Caco-2 (cell line): Measurements from ENCODE around the gene ANKRD13D. TPM values are rescaled to one million over a fixed set of nuclear protein-coding genes. Genes with fewer than 3 reads are reported as not detected.

Experiments used
- BruUV-seq: library from RNA; stranded (reverse); fragments of 400-500 nt; replicated peaks from 2 replicates; lab custom pipeline; 2021; lab: Mats Ljungman, UMichigan
- CTCF ChIA-PET: fragments of 300-600 bp; sonication (Branson Sonifier 250); formaldehyde crosslinking; loops from one replicate; lab custom pipeline; 2022; ENCODE audit warnings: antibody characterized with exemption; lab: Charles Lee
- POLR2A ChIA-PET: fragments of 300-600 bp; sonication (Branson Sonifier 250); formaldehyde crosslinking; loops from one replicate; lab custom pipeline; 2022; ENCODE audit warnings: antibody characterized with exemption; lab: Charles Lee
- DNase-seq, 2 experiments: peaks; one replicate each; pipeline versions ENCODE4 v3.0.0 to v3.0.0-alpha.2; 2020 to 2022
- H3K27me3 ChIP-seq: replicated peaks from 2 replicates; pipeline ENCODE4 v1.6.0; 2011; ENCODE audit warnings: low read length; ENCODE audit not compliant: control insufficient read depth, insufficient read depth
- H3K36me3 ChIP-seq: 2 replicates; pipeline ENCODE4 v1.5.1; 2011; ENCODE audit warnings: low read length; ENCODE audit not compliant: control insufficient read depth, insufficient read depth
- H3K4me1 ChIP-seq: fragments of 250-450 bp; sonication (Bioruptor Pico); 2 replicates; pipeline ENCODE4 v1.5.1; 2020; ENCODE audit warnings: mild to moderate bottlenecking
- H3K4me3 ChIP-seq: 2 replicates; pipeline ENCODE4 v1.5.1; 2011; ENCODE audit warnings: low read depth, mild to moderate bottlenecking, control low read depth, low read length
- H3K9me3 ChIP-seq: fragments of 250-450 bp; sonication (Bioruptor Pico); 2 replicates; pipeline ENCODE4 v1.5.1; 2020; ENCODE audit warnings: mild to moderate bottlenecking, moderate library complexity
- H3K27ac Mint-ChIP-seq: one replicate; pipeline ENCODE4 v1.8.0; 2022; ENCODE audit warnings: mixed read lengths; ENCODE audit not compliant: unreplicated experiment
- H3K27me3 Mint-ChIP-seq: one replicate; pipeline ENCODE4 v1.8.0; 2022; ENCODE audit warnings: mixed read lengths; ENCODE audit not compliant: insufficient read depth, unreplicated experiment
- H3K36me3 Mint-ChIP-seq: one replicate; pipeline ENCODE4 v1.8.0; 2022; ENCODE audit warnings: mild to moderate bottlenecking, mixed read lengths; ENCODE audit not compliant: insufficient read depth, unreplicated experiment
- H3K4me1 Mint-ChIP-seq: one replicate; pipeline ENCODE4 v1.8.0; 2022; ENCODE audit warnings: low read depth, mixed read lengths; ENCODE audit not compliant: unreplicated experiment
- H3K4me3 Mint-ChIP-seq: one replicate; pipeline ENCODE4 v1.8.0; 2022; ENCODE audit warnings: mild to moderate bottlenecking, moderate library complexity, mixed read lengths; ENCODE audit not compliant: unreplicated experiment
- H3K9me3 Mint-ChIP-seq: one replicate; pipeline ENCODE4 v1.8.0; 2022; ENCODE audit warnings: mixed read lengths; ENCODE audit not compliant: unreplicated experiment
- intact Hi-C: fragments of 100-400 bp; cut with micrococcal nuclease; formaldehyde crosslinking; loops from one replicate; pipeline ENCODE4 v1.10.0; 2022; ENCODE audit not compliant: unreplicated experiment
- total RNA-seq: library from RNA; stranded (reverse); gene quantifications from 2 replicates; pipeline ENCODE4 v1.2.3, GENCODE V29; 2022
- TF ChIP-seq, protein P1 (sequence below), 2 experiments: fragments of 200-600 bp in 1 of 2; IDR thresholded peaks; 1 replicate in 1 of 2; 2 replicates in 1 of 2; pipeline versions ENCODE4 v1.5.1 to v1.8.0; 2011 to 2022; ENCODE audit warnings: antibody characterized with exemption in 1 of 2, control low read depth in 1 of 2, inconsistent platforms in 1 of 2, low read depth in 1 of 2, low read length in 1 of 2, mild to moderate bottlenecking in 1 of 2, moderate library complexity in 1 of 2; ENCODE audit not compliant: insufficient read depth in 1 of 2, severe bottlenecking in 1 of 2, unreplicated experiment in 1 of 2

Gene ANKRD13D
- total RNA-seq, 1 experiment from 2014 or later: 88.6 TPM

DNA sequence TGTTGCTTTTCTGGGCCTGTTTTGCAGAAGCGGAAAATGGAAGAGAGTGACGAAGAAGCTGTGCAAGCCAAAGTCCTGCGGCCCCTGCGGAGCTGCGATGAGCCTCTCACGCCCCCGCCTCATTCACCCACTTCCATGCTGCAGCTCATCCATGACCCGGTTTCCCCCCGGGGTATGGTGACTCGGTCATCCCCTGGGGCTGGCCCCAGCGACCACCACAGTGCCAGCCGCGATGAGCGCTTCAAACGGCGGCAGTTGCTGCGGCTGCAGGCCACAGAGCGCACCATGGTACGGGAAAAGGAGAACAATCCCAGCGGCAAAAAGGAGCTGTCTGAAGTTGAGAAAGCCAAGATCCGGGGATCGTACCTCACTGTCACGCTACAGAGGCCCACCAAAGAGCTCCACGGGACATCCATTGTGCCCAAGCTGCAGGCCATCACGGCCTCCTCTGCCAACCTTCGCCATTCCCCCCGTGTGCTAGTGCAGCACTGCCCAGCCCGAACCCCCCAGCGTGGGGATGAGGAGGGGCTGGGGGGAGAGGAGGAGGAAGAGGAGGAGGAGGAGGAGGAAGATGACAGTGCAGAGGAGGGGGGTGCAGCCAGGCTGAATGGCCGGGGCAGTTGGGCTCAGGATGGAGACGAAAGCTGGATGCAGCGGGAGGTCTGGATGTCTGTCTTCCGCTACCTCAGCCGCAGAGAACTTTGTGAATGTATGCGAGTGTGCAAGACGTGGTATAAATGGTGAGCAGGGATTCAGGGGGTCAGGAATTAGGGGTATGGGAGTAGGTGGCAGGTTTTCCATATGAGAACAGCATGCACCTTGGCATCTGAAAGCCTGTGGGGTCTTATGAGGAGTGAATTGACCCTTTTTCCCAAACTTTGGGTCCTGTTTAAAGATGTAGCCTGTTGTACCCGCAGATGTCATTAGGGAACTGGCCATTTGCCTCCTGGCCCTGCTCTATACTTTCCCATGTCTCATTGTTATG is 38.8 kb upstream of the ANKRD13D start:
- no TSS peak for BruUV-seq
- TF ChIP-seq, protein P1, sequence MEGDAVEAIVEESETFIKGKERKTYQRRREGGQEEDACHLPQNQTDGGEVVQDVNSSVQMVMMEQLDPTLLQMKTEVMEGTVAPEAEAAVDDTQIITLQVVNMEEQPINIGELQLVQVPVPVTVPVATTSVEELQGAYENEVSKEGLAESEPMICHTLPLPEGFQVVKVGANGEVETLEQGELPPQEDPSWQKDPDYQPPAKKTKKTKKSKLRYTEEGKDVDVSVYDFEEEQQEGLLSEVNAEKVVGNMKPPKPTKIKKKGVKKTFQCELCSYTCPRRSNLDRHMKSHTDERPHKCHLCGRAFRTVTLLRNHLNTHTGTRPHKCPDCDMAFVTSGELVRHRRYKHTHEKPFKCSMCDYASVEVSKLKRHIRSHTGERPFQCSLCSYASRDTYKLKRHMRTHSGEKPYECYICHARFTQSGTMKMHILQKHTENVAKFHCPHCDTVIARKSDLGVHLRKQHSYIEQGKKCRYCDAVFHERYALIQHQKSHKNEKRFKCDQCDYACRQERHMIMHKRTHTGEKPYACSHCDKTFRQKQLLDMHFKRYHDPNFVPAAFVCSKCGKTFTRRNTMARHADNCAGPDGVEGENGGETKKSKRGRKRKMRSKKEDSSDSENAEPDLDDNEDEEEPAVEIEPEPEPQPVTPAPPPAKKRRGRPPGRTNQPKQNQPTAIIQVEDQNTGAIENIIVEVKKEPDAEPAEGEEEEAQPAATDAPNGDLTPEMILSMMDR (IDR thresholded peaks at IDR 0.05; ENCODE audit: insufficient read depth in 1 of 2, low read depth in 1 of 2, low read length in 1 of 2, severe bottlenecking in 1 of 2, unreplicated experiment in 1 of 2): no peak
- intact Hi-C loops: no loop called here
- ChIA-PET POLR2A (interaction anchor here (3.3 kb wide), 1 partner anchor 11 kb away, joined by 49 read pairs; no protein-coding TSS in a partner anchor), CTCF (interaction anchor here (0.8 to 1.7 kb wide), 2 partner anchors 10 to 11 kb away, joined by 3 to 4 read pairs; no protein-coding TSS in a partner anchor)
- Histone ChIP-seq H3K4me3 (no peak overlapping the region), H3K36me3 (peaks cover 40% of the 10 kb centered on the region), H3K27me3 (no peaks in the 10 kb centered on the region), H3K9me3 (no peaks in the 10 kb centered on the region), H3K4me1 (peaks cover 26% of the 10 kb centered on the region)
- Mint-ChIP-seq H3K27ac (peak overlapping the region; percentile 28), H3K9me3 (no peaks in the 10 kb centered on the region), H3K4me3 (no peak overlapping the region), H3K36me3 (peaks cover 100% of the 10 kb centered on the region), H3K27me3 (no peaks in the 10 kb centered on the region), H3K4me1 (peaks cover 42% of the 10 kb centered on the region)
- DNase-seq: no peak

DNA sequence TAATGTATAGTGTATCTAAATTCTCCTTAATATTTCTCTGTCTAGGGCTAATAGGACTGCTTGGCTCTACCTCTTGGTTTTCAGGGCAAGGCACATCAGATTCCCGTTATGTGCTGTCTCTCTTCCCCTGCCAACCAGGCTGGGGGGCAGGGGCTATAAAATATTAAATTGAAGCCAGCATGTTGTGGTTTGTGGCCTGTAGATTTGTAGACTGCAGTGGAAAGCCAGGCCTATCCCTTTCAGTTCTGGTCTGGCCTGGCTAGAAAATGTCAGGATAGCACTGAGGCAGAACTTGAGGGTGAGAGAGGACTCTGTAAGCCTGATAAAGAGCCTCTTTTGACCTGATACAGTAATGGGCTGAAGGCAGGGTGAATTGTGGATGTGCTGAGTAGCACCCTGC is 37.3 kb upstream of the ANKRD13D start:
- POLR2A ChIA-PET: interaction anchor here (0.9 kb wide), 1 partner anchor 11 kb away, joined by 3 read pairs; no protein-coding TSS in a partner anchor
- Mint-ChIP-seq H3K9me3 (no peaks in the 10 kb centered on the region), H3K27ac (no peak overlapping the region), H3K36me3 (peaks cover 100% of the 10 kb centered on the region), H3K4me3 (no peak overlapping the region), H3K27me3 (no peaks in the 10 kb centered on the region), H3K4me1 (peaks cover 27% of the 10 kb centered on the region)
- Histone ChIP-seq H3K27me3 (no peaks in the 10 kb centered on the region), H3K9me3 (no peaks in the 10 kb centered on the region), H3K4me3 (no peak overlapping the region), H3K4me1 (peaks cover 26% of the 10 kb centered on the region), H3K36me3 (peaks cover 40% of the 10 kb centered on the region)
- BruUV-seq: no TSS peak
- DNase-seq: no peak
- intact Hi-C loops: no loop called here
- TF ChIP-seq, protein P1 (IDR thresholded peaks at IDR 0.05; ENCODE audit: insufficient read depth in 1 of 2, low read depth in 1 of 2, low read length in 1 of 2, severe bottlenecking in 1 of 2, unreplicated experiment in 1 of 2): no peak
- CTCF ChIA-PET: interaction anchor here (1.7 kb wide), 1 partner anchor 10 kb away, joined by 4 read pairs; no protein-coding TSS in a partner anchor

GRCh38 chr11:67252831-67253239 is 36.3 kb upstream of the ANKRD13D start:
- intact Hi-C loops: no loop called here
- Mint-ChIP-seq H3K4me1 (peaks cover 26% of the 10 kb centered on the region), H3K27ac (no peak overlapping the region), H3K4me3 (no peak overlapping the region), H3K9me3 (no peaks in the 10 kb centered on the region), H3K27me3 (no peaks in the 10 kb centered on the region), H3K36me3 (peaks cover 98% of the 10 kb centered on the region)
- POLR2A ChIA-PET: interaction anchor here (0.6 to 2.2 kb wide), 2 partner anchors 13 to 128 kb away, joined by 4 to 9 read pairs; no protein-coding TSS in a partner anchor
- peaks cover 23% of the 10 kb centered on the region for H3K4me1 ChIP-seq
- peak in 1 of 2 experiments; percentile 54 for DNase-seq
- CTCF ChIA-PET: interaction anchor here (0.6 to 1.0 kb wide), 3 partner anchors 9 to 144 kb away, joined by 3 to 7 read pairs (median 6); no protein-coding TSS in a partner anchor
- TF ChIP-seq, protein P1 (IDR thresholded peaks at IDR 0.05; ENCODE audit: insufficient read depth in 1 of 2, low read depth in 1 of 2, low read length in 1 of 2, severe bottlenecking in 1 of 2, unreplicated experiment in 1 of 2): peak; percentile 35 to 43
- BruUV-seq: no TSS peak
- H3K27me3 ChIP-seq: no peaks in the 10 kb centered on the region
- H3K36me3 ChIP-seq: peaks cover 39% of the 10 kb centered on the region
- no peaks in the 10 kb centered on the region for H3K9me3 ChIP-seq
- H3K4me3 ChIP-seq: no peak overlapping the region
